Neutrophil (primary cell): ENCODE data around the gene MAP3K14.

Experiments used
- H3K27ac ChIP-seq: fragments of 200-600 bp; sonication (generic); 2 replicates; pipeline ENCODE4 v1.5.1; 2016; ENCODE audit warnings: mild to moderate bottlenecking, moderate library complexity
- H3K27me3 ChIP-seq: fragments of 200-600 bp; sonication (generic); 2 replicates; pipeline ENCODE4 v1.6.0; 2016; ENCODE audit warnings: mild to moderate bottlenecking
- H3K36me3 ChIP-seq: fragments of 200-600 bp; sonication (generic); 2 replicates; pipeline ENCODE4 v1.5.1; 2017
- H3K4me1 ChIP-seq, 2 experiments: fragments of 200-600 bp in 1 of 2; sonication (generic) in 1 of 2; 1 replicate in 1 of 2; 2 replicates in 1 of 2; pipeline versions ENCODE4 v1.5.1 to v1.6.1; 2013 to 2016; ENCODE audit warnings: low read depth in 1 of 2, low read length in 1 of 2, mild to moderate bottlenecking in 1 of 2, moderate library complexity in 1 of 2; ENCODE audit not compliant: control insufficient read depth in 1 of 2, insufficient read depth in 1 of 2
- H3K4me3 ChIP-seq, 2 experiments: fragments of 200-600 bp in 1 of 2; sonication (generic) in 1 of 2; 1 replicate in 1 of 2; 2 replicates in 1 of 2; pipeline ENCODE4 v1.5.1; 2013 to 2016; ENCODE audit warnings: low read depth in 1 of 2, low read length in 1 of 2, mild to moderate bottlenecking in 1 of 2, moderate library complexity in 1 of 2
- H3K9me3 ChIP-seq: fragments of 200-600 bp; sonication (generic); 2 replicates; pipeline ENCODE4 v1.5.1; 2016
- TF ChIP-seq, protein P1 (sequence below): fragments of 200-600 bp; sonication (generic); IDR thresholded peaks from 2 replicates; pipeline ENCODE4 v1.5.1; 2016; ENCODE audit warnings: antibody characterized with exemption

MAP3K14 gene

DNA sequence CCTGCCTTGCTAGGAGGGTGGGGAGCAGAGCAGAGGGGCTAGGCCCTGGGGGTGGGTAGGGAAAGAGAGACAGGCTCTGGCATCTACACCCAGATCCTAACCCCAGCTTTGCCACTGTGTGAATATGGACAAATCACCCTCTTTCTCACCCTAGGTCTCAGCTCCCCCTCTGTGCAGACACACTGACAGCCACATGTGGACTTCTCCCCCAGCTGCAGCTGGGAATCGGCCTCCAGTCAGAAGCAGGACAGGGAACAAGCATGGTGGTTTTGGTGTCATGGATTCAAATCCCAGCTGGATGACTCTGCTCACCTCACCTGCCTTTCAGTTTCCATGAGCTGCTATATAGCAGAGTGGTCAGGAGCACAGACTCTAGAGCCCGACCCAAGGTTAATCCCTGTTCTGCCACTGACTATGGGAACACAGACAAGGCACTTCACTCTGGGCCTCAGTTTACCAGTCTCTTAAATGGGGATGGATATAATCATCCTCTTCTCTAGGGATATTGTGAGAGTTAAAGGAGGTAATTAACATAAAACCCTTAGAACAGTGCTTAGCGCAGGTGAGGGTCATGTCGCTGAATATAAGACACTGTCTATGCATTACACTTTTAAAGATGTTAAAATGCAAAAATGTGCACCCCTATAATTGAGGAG is 26.2 kb upstream of the MAP3K14 start:
- H3K27ac ChIP-seq = no peak overlapping the region
- H3K9me3 ChIP-seq = no peaks in the 10 kb centered on the region
- no peaks in the 10 kb centered on the region for H3K4me1 ChIP-seq
- H3K36me3 ChIP-seq = no peaks in the 10 kb centered on the region
- no peak overlapping the region for H3K4me3 ChIP-seq
- TF ChIP-seq, protein P1, sequence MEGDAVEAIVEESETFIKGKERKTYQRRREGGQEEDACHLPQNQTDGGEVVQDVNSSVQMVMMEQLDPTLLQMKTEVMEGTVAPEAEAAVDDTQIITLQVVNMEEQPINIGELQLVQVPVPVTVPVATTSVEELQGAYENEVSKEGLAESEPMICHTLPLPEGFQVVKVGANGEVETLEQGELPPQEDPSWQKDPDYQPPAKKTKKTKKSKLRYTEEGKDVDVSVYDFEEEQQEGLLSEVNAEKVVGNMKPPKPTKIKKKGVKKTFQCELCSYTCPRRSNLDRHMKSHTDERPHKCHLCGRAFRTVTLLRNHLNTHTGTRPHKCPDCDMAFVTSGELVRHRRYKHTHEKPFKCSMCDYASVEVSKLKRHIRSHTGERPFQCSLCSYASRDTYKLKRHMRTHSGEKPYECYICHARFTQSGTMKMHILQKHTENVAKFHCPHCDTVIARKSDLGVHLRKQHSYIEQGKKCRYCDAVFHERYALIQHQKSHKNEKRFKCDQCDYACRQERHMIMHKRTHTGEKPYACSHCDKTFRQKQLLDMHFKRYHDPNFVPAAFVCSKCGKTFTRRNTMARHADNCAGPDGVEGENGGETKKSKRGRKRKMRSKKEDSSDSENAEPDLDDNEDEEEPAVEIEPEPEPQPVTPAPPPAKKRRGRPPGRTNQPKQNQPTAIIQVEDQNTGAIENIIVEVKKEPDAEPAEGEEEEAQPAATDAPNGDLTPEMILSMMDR = no peak
- peaks cover 7% of the 10 kb centered on the region for H3K27me3 ChIP-seq

DNA sequence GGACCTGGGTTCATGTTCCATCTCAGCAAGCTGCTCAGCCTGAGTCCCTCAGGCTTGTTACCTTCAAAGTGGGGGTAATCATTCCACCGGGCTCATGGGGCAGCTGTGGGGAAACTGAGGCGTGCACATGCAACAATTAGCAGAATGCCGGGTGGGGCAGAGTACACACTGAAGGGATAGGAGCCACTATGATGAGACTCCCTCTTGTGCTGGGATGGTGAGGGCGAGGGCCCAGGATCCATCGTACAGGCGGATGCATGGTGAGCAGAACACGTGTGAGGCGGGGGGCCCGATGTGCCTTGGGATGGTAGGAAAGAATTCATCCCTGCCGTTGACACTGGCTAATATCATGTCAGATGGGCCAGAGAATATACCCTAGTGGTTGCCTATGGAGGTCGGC is 25.5 kb upstream of the MAP3K14 start:
- Histone ChIP-seq H3K27ac (no peak overlapping the region), H3K9me3 (no peaks in the 10 kb centered on the region), H3K27me3 (peaks cover 7% of the 10 kb centered on the region), H3K4me3 (no peak overlapping the region), H3K36me3 (no peaks in the 10 kb centered on the region), H3K4me1 (no peaks in the 10 kb centered on the region)
- TF ChIP-seq, protein P1 = no peak

DNA sequence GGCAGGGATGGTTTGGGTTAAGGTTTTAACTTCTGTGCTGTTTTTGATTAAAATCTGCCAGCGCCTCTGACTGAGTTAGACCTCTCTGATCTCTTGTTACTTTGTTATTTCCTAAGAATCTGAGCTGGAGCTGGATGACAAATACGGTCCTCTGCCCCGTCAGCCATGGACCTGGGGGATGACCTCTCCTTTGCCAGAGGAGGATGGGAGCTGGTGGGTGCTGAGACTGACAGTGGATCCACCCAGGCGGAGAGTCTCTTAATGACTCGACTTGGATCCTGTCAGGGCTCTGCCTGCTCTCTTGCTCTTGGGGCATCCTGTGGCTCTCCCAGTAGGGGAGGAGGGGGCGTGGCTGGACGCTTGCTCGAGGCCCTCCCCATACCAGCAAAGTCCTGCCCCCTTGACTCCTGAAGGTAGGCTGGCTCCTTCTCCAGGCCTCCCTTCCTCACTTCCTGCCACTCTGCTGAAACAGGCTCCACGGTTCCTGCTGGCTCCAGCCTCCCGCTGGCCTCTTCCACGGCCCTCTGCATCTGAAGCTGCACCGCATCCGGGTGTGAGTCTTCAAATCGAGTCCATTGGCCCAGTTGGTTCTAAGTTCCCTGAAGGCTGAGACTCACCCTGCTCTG is 24.8 kb upstream of the MAP3K14 start:
- no peaks in the 10 kb centered on the region for H3K9me3 ChIP-seq
- H3K27me3 ChIP-seq = peaks cover 7% of the 10 kb centered on the region
- no peaks in the 10 kb centered on the region for H3K36me3 ChIP-seq
- TF ChIP-seq, protein P1 = no peak
- H3K4me1 ChIP-seq = no peaks in the 10 kb centered on the region
- H3K27ac ChIP-seq = no peak overlapping the region
- no peak overlapping the region for H3K4me3 ChIP-seq

DNA sequence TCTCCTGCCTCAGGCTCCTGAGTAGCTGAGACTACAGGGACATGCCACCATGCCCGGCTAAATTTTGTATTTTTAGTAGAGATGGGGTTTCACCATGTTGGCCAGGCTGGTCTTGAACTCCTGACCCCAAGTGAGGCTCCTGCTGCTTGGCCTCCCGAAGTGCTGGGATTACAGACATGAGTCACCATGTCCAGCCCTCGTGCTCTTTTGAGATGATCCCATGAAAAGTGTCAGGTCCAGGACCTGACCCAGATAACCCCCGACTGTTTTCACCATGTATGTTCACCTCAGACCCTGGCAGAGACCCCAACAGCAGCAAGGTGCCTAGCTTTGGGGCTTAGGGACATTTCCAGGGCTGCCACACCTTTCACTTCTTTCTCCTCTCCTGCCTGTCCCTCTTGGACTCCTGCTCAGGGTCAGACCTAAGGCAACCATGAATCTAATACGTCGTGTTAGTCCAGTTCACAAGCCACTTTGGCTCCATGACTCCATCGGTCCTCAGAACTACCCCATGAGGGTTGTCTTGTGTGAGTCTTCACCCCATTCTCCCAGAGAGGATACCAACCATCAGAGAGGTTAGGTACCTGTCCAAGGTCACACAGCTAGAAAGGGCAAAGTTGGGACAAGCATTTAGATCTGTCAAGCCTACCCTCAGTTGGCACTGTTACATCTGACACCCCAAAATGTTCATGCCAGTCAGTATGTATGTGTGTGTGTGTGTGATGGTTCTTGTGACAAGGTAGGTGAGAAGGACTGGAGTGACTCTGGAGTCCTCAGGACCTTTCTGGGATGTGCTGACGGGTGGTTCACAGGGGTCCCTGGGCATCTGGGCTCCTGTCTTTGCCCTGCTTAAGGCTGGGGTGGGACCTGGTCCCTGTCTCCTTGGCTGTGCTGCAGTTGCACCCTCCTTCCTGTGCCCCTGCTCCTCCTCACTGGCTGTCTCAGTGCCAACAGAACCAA is 23.1 kb upstream of the MAP3K14 start:
- H3K4me1 ChIP-seq = no peaks in the 10 kb centered on the region

DNA sequence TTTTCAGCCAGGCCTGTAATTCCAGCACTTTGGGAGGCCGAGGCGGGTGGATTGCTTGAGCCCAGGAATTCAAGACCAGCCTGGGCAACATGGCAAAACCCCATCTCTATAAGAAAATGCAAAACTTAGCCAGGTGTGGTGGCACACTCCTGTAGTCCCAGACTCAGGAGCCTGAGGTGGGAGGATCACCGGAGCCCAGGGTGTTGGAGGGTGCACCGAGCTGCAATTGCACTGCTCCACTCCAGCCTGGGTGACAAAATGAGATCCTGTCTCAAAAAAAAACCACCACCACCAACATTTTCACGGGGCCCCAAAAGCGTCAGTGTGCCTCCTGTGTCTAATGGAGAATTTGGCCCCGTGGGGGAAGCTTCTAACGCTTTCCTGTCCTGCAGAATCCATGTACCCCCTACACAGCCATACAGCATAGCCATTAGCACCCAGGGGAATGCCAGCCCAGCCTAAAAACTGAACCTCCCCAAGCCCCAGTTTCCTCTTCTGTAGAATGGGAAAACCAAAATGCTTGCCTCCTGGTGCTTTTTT is 22.2 kb upstream of the MAP3K14 start:
- H3K4me3 ChIP-seq = no peak overlapping the region
- peaks cover 7% of the 10 kb centered on the region for H3K27me3 ChIP-seq
- no peaks in the 10 kb centered on the region for H3K36me3 ChIP-seq
- no peak overlapping the region for H3K27ac ChIP-seq
- H3K4me1 ChIP-seq = no peaks in the 10 kb centered on the region
- TF ChIP-seq, protein P1 = no peak
- H3K9me3 ChIP-seq = no peaks in the 10 kb centered on the region

More for the DNA sequence above, 23.1 kb upstream of the MAP3K14 start:
- no peak overlapping the region for H3K27ac ChIP-seq
- no peaks in the 10 kb centered on the region for H3K9me3 ChIP-seq
- H3K4me3 ChIP-seq = no peak overlapping the region
- no peaks in the 10 kb centered on the region for H3K36me3 ChIP-seq
- peaks cover 7% of the 10 kb centered on the region for H3K27me3 ChIP-seq
- TF ChIP-seq, protein P1 = no peak
